GM21723 (cell line): Measurements from ENCODE around the gene FPR1.

Experiments
- ATAC-seq: cut with Tn5 transposase; IDR thresholded peaks from one replicate; pipeline ENCODE4 v1.9.1; 2021; ENCODE audit warnings: mild to moderate bottlenecking, moderate library complexity; ENCODE audit not compliant: unreplicated experiment

The FPR1 gene

GRCh38 chr19:51708811-51709210 lies 42.9 kb downstream of the FPR1 start:
- ATAC-seq, result no peak

GRCh38 chr19:51706885-51707284 lies 44.8 kb downstream of the FPR1 start:
- no peak for ATAC-seq

- ATAC-seq, result no peak
These were observed 45.4 kb downstream of the FPR1 start for GRCh38 chr19:51706296-51706695.

- no peak for ATAC-seq
These were observed 47.1 kb downstream of the FPR1 start for GRCh38 chr19:51704626-51705025.

GRCh38 chr19:51703575-51704515 lies 47.8 kb downstream of the FPR1 start:
- ATAC-seq, result peak; percentile 80

- ATAC-seq, result no peak
These were observed 48.7 kb downstream of the FPR1 start for GRCh38 chr19:51702825-51703574.

GRCh38 chr19:51702103-51702824 lies 49.4 kb downstream of the FPR1 start:
- ATAC-seq, result no peak

- no peak for ATAC-seq
These were observed 50.1 kb downstream of the FPR1 start for GRCh38 chr19:51701468-51702100.

GRCh38 chr19:51699170-51699569 lies 52.5 kb downstream of the FPR1 start:
- no peak for ATAC-seq

- no peak for ATAC-seq
These were observed 53.4 kb downstream of the FPR1 start for GRCh38 chr19:51698296-51698695.

GRCh38 chr19:51697169-51697776 lies 54.4 kb downstream of the FPR1 start:
- no peak for ATAC-seq

GRCh38 chr19:51696606-51697005 lies 55.1 kb downstream of the FPR1 start:
- no peak for ATAC-seq
